ENCODE measurements around the gene RAB11FIP5. TPM values are rescaled to one million over a fixed set of nuclear protein-coding genes. Genes with fewer than 3 reads are reported as not detected.
A peak's percentile ranks its signal among the peaks of the same experiment; 100 is the strongest.

Gene RAB11FIP5
- total and polyA plus RNA-seq, 9 of the 15 experiments (the other 6 are each of a cell fraction or from before 2014, with no cell fraction given): 1.7 to 14.4 (median 6.4) TPM

DNA sequence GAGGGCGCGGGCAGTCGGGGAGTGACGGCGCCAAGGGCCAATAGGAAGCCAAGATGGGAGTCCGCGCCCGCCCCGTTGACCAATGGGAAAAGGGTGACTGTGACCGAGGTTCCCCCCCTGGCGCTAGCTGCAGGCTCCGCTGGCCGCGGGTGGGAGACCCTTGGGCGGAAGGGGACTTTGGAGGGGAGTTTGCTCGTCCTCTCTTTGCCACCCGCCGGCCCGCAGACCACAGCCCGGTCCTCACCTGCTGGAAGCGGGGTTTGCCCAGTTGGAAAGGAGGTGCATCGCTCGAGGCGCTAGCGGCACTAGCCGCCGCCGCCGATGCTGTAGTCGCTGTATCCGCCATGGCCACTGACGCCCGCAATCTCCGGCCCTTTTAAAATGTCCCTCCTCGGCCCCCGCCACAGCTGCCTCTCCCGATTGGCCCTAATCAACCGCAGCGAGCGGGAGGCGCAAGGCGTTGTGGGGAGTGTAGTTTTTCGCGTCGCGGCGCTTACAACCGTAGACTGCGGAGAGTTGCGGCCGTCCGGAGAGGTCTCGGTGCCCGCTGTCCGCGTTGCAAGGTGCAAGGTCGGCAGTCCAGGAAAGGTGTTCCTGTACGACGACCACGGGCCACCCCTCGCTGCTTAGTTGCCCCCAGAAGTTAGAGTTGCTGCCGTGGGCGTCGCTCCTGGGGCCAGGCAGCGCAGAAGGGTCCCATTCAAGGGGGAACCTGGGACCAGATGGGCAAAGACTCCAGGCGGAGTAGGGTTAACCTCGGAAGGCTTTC lies 41.2 kb downstream of the RAB11FIP5 start, which contains the start of gene SFXN5 (continued):
- TF ChIP-seq, protein P1, sequence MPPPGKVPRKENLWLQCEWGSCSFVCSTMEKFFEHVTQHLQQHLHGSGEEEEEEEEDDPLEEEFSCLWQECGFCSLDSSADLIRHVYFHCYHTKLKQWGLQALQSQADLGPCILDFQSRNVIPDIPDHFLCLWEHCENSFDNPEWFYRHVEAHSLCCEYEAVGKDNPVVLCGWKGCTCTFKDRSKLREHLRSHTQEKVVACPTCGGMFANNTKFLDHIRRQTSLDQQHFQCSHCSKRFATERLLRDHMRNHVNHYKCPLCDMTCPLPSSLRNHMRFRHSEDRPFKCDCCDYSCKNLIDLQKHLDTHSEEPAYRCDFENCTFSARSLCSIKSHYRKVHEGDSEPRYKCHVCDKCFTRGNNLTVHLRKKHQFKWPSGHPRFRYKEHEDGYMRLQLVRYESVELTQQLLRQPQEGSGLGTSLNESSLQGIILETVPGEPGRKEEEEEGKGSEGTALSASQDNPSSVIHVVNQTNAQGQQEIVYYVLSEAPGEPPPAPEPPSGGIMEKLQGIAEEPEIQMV (tag; conservative IDR thresholded peaks at IDR 0.05; ENCODE audit: low read depth): no peak
- TF ChIP-seq HCFC1 (IDR thresholded peaks at IDR 0.05; ENCODE audit: low read depth, low read length) (peak; percentile 96), NR2C1 (IDR thresholded peaks at IDR 0.05) (peak; percentile 49), NR2C1 (tag; IDR thresholded peaks at IDR 0.05) (peak; percentile 50), PRMT5 (CRISPR knock-in tag; IDR thresholded peaks at IDR 0.05) (no peak), CREM (IDR thresholded peaks at IDR 0.05; ENCODE audit: low read depth) (peak; percentile 77), ETV1 (tag; conservative IDR thresholded peaks at IDR 0.05; ENCODE audit: low read depth) (peak; percentile 84), HOXB6 (CRISPR knock-in tag; IDR thresholded peaks at IDR 0.05; ENCODE audit: borderline replicate concordance) (no peak), NBN (IDR thresholded peaks at IDR 0.05; ENCODE audit: low read depth) (peak; percentile 80; the same call in 1 of the 2 replicates), NCOA4 (IDR thresholded peaks at IDR 0.05; ENCODE audit: partially characterized antibody) (no peak), KLF10 (CRISPR knock-in tag; IDR thresholded peaks at IDR 0.05) (no peak), HDAC3 (IDR thresholded peaks at IDR 0.05; ENCODE audit: borderline replicate concordance, partially characterized antibody) (no peak), JUND (IDR thresholded peaks at IDR 0.05; ENCODE audit: borderline replicate concordance, low read depth, low read length) (no peak; the same call in 1 of the 2 replicates), JUND (tag; IDR thresholded peaks at IDR 0.05; ENCODE audit: borderline replicate concordance, low read depth, low read length) (no peak), MCM3 (IDR thresholded peaks at IDR 0.05) (no peak), MCM5 (IDR thresholded peaks at IDR 0.05; ENCODE audit: low read depth) (no peak), SIX5 (IDR thresholded peaks at IDR 0.05; ENCODE audit: borderline replicate concordance in 1 of 2, insufficient read depth in 1 of 2, low read depth in 1 of 2, low read length in 2 of 2) (peak; percentile 74 to 84), RBM17 (IDR thresholded peaks at IDR 0.05; ENCODE audit: borderline replicate concordance, low read depth, low read length) (no peak)
- TF ChIP-seq, protein P2, sequence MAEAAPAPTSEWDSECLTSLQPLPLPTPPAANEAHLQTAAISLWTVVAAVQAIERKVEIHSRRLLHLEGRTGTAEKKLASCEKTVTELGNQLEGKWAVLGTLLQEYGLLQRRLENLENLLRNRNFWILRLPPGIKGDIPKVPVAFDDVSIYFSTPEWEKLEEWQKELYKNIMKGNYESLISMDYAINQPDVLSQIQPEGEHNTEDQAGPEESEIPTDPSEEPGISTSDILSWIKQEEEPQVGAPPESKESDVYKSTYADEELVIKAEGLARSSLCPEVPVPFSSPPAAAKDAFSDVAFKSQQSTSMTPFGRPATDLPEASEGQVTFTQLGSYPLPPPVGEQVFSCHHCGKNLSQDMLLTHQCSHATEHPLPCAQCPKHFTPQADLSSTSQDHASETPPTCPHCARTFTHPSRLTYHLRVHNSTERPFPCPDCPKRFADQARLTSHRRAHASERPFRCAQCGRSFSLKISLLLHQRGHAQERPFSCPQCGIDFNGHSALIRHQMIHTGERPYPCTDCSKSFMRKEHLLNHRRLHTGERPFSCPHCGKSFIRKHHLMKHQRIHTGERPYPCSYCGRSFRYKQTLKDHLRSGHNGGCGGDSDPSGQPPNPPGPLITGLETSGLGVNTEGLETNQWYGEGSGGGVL (CRISPR knock-in tag; IDR thresholded peaks at IDR 0.05): no peak
- TF ChIP-seq, protein P3, sequence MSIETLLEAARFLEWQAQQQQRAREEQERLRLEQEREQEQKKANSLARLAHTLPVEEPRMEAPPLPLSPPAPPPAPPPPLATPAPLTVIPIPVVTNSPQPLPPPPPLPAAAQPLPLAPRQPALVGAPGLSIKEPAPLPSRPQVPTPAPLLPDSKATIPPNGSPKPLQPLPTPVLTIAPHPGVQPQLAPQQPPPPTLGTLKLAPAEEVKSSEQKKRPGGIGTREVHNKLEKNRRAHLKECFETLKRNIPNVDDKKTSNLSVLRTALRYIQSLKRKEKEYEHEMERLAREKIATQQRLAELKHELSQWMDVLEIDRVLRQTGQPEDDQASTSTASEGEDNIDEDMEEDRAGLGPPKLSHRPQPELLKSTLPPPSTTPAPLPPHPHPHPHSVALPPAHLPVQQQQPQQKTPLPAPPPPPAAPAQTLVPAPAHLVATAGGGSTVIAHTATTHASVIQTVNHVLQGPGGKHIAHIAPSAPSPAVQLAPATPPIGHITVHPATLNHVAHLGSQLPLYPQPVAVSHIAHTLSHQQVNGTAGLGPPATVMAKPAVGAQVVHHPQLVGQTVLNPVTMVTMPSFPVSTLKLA (conservative IDR thresholded peaks at IDR 0.05): peak; percentile 58 to 73; a peak in 3 of 4 replicates
- TF ChIP-seq, protein P4, sequence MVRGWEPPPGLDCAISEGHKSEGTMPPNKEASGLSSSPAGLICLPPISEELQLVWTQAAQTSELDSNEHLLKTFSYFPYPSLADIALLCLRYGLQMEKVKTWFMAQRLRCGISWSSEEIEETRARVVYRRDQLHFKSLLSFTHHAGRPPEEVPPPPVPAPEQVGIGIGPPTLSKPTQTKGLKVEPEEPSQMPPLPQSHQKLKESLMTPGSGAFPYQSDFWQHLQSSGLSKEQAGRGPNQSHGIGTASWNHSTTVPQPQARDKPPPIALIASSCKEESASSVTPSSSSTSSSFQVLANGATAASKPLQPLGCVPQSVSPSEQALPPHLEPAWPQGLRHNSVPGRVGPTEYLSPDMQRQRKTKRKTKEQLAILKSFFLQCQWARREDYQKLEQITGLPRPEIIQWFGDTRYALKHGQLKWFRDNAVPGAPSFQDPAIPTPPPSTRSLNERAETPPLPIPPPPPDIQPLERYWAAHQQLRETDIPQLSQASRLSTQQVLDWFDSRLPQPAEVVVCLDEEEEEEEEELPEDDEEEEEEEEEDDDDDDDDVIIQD (CRISPR knock-in tag; IDR thresholded peaks at IDR 0.05): no peak
